Erythroblast (primary cell): ENCODE measurements around the gene DAPK3.
"Not testable (repeated sequence)": the region's sequence is repeated elsewhere in the genome, so short reads cannot be mapped to it uniquely, and the experiment has no call there.

Experiments used
- GATA1 ChIP-seq: IDR thresholded peaks from 2 replicates; pipeline ENCODE4 v1.6.1; 2011; ENCODE audit warnings: low read depth, mild to moderate bottlenecking, control low read depth, low read length, moderate library complexity
- POLR2A ChIP-seq: IDR thresholded peaks from 2 replicates; pipeline ENCODE4 v1.6.1; 2011; ENCODE audit warnings: mild to moderate bottlenecking, low read length

DNA sequence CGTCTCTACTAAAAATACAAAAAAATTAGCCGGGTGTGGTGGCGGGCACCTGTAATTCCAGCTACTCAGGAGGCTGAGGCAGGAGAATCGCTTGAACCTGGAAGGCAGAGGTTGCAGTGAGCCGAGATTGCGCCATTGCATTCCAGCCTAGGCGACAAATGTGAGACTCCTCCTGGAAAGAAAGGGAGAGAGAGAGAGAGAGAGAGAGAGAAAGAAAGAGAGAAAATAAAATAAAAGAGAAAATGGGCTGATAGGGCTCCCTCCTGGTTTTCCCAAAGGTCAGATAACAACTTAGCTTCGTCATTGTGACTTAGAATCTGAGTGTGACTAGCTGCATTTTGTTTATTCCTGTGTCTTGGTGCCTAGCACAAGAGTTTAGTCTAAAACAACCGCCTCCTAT lies 34.5 kb upstream of the DAPK3 start:
- not testable (repeated sequence) for TF ChIP-seq POLR2A, GATA1
